Measurements from ENCODE around the gene FYN.

FYN gene

GRCh38 chr6:111880181-111880888 is 7.1 kb upstream of the FYN start:
- no peak for DNase-seq (ENCODE audit: low spot score)

DNA sequence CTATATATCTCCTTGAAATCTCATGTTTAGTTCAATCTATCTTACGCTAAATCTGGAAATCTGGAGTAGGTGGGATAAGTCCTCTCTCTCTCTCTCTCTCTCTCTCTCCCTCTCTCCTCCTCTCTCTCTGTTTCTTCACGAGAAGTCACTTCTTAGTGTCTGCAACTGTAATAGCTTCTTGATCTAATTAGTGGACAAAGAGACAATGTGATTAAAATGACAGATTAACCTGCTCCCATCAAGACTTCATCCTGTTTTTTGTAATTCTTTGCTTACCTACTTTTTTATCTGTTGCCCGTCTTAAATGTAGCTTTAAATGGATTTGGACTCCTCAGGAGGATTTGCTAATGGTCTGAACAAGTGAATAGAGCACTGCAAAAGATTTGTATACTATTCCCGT is 2.5 kb upstream of the FYN start:
- DNase-seq (ENCODE audit: low spot score): no peak

DNA sequence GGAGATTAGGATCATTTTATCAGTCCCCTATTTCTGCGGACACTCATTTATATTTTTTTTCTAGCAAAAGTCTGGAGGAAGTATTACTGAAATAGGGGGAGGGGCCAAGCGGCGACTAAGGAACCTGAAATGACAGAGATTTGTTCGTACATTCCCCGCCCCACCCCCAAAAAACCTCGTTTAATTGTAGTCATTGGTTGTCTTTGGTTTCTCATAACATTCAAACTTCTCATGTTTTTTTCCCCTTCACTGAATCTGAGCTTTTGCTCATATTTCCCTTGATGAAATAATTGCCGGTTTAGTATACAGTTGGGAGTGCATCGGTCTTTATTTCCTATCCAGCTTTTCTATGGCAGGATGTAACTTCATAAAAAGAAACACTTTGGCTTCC is 768 bp upstream of the FYN start:
- DNase-seq (ENCODE audit: low spot score): no peak

- DNase-seq (ENCODE audit: low spot score): peak; percentile 55
Measured at GRCh38 chr6:111872401-111873177, 663 bp downstream of the FYN start.

GRCh38 chr6:111871725-111872400 is 1.4 kb downstream of the FYN start:
- DNase-seq (ENCODE audit: low spot score): peak; percentile 87

GRCh38 chr6:111871207-111871606 is 2.0 kb downstream of the FYN start:
- no peak for DNase-seq (ENCODE audit: low spot score)

GRCh38 chr6:111870742-111871064 is 2.5 kb downstream of the FYN start:
- no peak for DNase-seq (ENCODE audit: low spot score)

DNA sequence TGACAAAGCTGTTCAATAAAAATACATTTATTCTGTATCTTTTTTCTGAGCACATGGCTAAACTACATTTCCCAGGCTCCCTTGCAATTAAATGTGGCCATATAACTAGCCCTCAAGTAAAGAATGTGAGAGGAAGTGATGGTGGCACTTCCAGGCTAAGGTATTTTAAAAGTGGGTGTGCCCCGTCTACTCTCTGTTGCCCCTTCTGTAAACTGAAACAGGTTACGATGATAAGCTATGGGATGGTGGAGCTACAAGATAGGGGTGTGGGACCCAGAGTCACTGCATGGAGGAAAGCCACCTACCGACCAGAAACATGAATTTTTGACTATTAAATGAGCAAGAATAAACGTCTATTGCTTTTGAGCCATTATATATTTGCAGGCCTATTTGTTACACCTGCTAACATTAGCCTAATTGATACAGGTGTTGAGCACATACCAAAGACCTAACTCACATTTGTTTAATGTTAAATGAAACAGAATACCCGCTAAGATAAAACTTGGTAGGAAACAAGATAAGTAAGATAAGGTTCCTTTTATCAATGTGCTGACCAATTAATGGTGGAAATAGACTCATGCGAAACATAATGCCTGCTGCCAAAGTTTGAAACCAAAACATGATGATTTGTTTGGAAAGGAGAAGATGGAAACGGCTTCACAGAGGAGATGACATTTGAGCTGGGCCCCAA is 3.1 kb downstream of the FYN start:
- no peak for DNase-seq (ENCODE audit: low spot score)

GRCh38 chr6:111866857-111867256 is 6.4 kb downstream of the FYN start:
- DNase-seq (ENCODE audit: low spot score): no peak

DNA sequence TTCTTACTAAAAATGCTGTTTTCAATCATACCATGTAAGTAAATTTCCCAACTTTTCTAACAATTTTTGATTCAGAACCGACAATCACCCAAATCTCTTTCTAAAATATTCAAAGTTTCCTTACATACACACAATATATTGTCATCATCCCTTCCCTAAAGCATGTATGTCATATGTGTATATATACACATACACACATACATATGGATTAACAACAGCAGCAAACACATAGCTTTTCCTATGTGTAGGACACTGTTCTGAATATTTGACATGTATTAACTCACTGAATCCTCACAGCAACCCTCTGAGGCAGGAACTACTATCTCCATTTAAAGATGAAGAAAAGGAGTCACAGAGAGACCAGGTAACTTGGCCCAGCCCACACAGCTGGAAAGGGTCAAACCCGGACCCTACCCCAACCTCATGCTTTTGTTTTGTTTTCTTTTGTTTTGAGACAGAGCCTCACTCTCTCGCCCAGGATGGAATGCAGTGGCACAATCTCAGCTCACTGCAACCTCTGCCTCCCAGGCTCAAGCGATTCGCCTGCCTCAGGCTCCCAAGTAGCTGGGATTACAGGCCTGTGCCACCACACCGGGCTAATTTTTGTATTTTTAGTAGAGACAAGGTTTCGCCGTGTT is 7.2 kb downstream of the FYN start:
- no peak for DNase-seq (ENCODE audit: low spot score)

- DNase-seq (ENCODE audit: low spot score): no peak
Measured at GRCh38 chr6:111865049-111865585, 8.1 kb downstream of the FYN start.

DNA sequence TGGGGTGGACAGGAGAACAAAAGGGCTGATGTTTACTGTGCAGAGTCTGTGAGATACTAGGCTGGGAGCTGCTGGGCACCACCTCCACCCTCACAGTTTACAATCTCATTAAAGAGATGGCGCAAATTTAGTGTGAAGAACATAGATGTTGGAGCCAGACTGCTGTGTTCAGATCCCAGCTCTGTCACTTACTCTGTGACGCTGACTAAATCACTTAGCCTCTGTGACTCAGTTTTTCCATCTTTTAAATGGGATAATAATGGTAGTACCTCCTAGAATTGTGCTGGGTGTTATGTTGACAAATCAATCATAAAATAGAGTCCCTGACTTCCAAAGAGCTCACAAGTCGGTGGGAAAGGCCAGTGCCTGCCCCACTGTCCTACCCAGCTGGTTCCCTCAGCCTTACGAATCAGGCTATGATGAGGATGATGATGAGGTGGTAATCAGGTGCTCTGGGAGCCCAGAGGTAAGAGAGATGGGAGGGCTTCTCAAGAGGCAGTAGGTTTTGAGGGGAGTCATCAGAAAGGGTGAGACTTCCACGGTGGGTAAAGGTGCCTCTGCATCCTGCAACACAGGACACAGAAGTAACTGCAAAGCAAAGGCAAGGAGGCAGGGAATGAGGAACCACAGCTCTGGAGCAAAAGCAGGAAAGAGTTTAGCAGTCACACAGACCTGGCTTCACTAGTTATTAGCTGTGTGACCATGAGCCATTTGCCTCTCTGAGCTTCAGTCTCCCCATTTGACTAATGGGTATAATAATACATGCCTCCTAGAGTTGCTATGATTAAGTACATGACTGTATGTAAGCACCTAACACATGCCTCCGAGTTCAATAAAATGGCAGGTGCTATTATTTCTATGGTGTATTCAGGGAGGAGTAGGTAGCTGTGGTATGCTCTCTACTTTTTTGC is 8.9 kb downstream of the FYN start:
- no peak for DNase-seq (ENCODE audit: low spot score)

- no peak for DNase-seq (ENCODE audit: low spot score)
Measured at GRCh38 chr6:111862741-111863140, 10.5 kb downstream of the FYN start.

DNA sequence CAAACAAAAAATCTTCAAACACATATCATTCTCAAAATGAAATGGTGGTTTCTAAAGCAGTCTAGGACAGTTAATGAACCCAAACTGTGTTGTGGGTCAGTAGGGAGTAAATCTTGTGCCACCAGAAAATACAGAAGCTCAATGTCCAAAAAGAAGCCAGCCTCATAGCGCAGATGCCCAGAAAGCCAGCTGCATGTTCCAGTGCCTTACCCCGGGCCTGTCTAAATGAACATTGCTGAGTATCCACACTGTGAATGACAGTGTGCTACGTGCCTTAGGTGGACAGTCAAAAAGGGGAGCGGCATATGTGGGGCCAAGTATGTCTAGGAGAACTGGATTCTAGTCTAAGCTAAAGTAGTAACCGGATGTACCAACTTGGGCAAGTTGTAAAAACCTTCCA is 10.9 kb downstream of the FYN start:
- no peak for DNase-seq (ENCODE audit: low spot score)

GRCh38 chr6:111861431-111861885 is 11.8 kb downstream of the FYN start:
- DNase-seq (ENCODE audit: low spot score): no peak

- peak; percentile 69 for DNase-seq (ENCODE audit: low spot score)
Measured at GRCh38 chr6:111858347-111858746, 14.9 kb downstream of the FYN start.

- no peak for DNase-seq (ENCODE audit: low spot score)
Measured at GRCh38 chr6:111857674-111858337, 15.4 kb downstream of the FYN start.

GRCh38 chr6:111855753-111856152 is 17.5 kb downstream of the FYN start:
- DNase-seq (ENCODE audit: low spot score): no peak

- no peak for DNase-seq (ENCODE audit: low spot score)
Measured at GRCh38 chr6:111854683-111855082, 18.6 kb downstream of the FYN start.

DNA sequence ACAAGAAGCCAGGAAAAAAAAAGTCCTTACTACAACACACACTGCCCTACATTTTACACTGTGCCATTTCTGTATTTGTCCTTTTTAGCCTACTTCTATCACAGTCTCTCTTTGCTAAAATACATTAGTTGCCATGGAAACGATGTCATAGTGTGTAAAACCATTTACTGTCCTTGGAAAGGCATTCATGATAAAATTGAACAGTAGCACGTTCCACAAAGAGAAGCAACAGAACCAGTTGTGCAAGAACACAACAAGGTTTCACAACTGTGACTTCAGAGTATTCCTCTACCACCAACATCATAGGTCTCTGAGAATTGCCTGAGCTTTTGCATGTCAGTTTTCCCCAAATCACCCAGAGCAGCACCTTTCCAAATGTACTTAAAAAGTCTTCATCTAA is 20.5 kb downstream of the FYN start:
- DNase-seq (ENCODE audit: low spot score): no peak
